ENCODE results near the gene RETN.

The RETN gene

GRCh38 chr19:7685546-7686445 is 16.9 kb downstream of the RETN start:
- no peak for DNase-seq (ENCODE audit: low read depth)

GRCh38 chr19:7687177-7687576 is 18.3 kb downstream of the RETN start:
- DNase-seq (ENCODE audit: low read depth), result no peak

DNA sequence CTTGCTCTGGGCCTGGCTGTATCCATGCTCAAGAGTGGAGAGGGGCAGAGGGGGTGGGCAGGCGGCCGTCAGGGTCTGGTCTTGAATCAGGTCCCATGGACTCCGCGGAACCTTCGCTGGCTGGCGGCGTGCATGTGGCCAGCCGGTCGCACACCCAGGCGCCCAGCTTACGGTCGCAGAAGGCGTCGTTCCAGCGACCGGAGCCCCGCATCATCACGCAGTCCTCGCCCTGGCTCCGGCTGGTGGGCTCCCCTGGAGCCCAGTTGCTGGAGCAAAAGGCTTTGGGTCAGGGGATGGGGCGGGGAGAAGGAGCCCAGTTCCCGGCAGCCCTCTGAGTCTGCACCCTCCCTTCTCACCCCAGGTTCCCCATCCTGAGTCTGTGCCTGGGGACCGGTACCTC is 20.3 kb downstream of the RETN start:
- DNase-seq (ENCODE audit: low read depth), result no peak

DNA sequence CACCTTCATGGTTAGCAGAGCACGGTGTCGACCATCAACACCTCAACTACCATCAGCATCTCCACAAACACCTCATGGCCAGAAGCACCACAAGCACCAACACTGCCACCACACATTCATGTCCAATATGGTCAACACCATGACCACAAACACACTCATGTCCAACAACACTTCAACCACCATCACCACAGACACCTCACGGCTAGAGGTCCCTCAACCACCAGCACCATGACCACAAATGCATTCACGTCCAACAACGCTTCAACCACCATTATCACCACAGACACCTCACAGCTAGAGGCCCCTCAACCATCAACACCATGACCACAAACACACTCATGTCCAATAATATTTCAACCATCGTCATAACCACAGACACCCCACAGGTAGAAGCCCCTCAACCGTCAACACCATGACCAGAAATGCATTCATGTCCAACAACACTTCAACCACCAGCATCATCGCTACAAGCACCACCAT is 22.0 kb downstream of the RETN start:
- no peak for DNase-seq (ENCODE audit: low read depth)

DNA sequence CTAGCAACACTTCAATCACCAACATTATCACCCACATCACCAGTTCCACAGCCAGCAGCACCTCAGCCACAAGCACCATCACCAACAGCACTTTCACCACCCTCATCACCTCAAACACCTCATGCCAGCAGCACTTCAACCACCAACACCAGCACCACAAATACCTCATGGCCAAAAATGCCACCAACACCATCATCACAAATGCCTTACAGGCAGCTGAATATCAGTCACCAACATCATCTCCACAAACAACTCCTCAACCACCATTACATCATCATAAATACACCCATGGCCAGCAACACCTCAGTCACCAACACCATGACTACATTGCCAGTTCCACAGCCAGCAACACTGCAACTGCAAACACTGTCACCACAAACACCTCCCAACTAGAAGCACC is 22.6 kb downstream of the RETN start:
- no peak for DNase-seq (ENCODE audit: low read depth)

- no peak for DNase-seq (ENCODE audit: low read depth)
Observed at GRCh38 chr19:7692417-7693088, 23.7 kb downstream of the RETN start.

GRCh38 chr19:7694499-7694898 is 25.6 kb downstream of the RETN start:
- no peak for DNase-seq (ENCODE audit: low read depth)

- DNase-seq (ENCODE audit: low read depth), result no peak
Observed at GRCh38 chr19:7697721-7698287, 29.0 kb downstream of the RETN start.

- DNase-seq (ENCODE audit: low read depth), result no peak
Observed at GRCh38 chr19:7698583-7698982, 29.7 kb downstream of the RETN start.

DNA sequence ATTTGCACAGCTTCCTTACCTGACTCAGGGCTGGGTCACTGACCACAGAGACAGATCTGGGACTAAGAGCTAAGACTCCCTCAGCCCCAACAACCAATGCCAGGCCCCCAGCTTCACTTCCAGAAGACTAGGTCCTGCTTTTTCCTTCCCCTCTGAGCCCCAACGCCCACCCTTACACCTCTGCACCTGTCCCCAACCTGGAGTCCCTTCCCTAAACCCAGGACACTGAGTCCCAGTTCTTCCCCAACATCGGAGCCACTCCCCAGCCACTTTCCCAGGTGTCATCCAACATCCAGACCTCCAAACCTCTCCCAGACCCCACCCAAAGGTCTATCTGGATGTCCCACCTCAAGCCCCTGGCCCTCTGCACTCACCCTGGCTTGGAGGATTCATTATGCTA is 30.2 kb downstream of the RETN start:
- DNase-seq (ENCODE audit: low read depth), result no peak

GRCh38 chr19:7699417-7700401 is 30.9 kb downstream of the RETN start:
- no peak for DNase-seq (ENCODE audit: low read depth)

- no peak for DNase-seq (ENCODE audit: low read depth)
Observed at GRCh38 chr19:7701049-7701653, 32.3 kb downstream of the RETN start.

GRCh38 chr19:7701654-7702457 is 33.0 kb downstream of the RETN start, which contains the start of gene FCER2:
Gene FCER2, minus strand, starts transcription at chr19:7702131. Its CDS starts 2,371 bp downstream, at chr19:7699760.
- DNase-seq (ENCODE audit: low read depth), result no peak

DNA sequence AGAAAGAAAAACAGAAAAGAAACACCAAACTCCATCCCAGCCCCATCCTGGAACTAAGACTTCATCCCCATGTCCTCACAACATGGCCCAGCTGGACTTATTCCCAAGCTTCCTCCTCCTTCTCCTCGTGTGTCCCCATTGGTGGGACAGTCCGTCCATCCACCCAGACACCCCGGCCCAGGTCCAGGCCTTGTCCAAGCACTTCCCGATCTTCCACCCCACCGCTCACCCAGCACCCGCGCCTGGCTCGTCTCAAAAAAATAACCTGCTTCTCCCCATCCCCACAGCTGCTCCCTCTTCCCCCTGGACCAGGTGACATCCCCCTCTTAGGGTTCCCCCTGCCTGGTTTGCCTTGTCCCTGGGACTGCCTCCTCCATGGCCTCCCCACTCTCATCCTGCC is 34.5 kb downstream of the RETN start:
- no peak for DNase-seq (ENCODE audit: low read depth)

GRCh38 chr19:7704280-7705060 is 35.6 kb downstream of the RETN start:
- no peak for DNase-seq (ENCODE audit: low read depth)

DNA sequence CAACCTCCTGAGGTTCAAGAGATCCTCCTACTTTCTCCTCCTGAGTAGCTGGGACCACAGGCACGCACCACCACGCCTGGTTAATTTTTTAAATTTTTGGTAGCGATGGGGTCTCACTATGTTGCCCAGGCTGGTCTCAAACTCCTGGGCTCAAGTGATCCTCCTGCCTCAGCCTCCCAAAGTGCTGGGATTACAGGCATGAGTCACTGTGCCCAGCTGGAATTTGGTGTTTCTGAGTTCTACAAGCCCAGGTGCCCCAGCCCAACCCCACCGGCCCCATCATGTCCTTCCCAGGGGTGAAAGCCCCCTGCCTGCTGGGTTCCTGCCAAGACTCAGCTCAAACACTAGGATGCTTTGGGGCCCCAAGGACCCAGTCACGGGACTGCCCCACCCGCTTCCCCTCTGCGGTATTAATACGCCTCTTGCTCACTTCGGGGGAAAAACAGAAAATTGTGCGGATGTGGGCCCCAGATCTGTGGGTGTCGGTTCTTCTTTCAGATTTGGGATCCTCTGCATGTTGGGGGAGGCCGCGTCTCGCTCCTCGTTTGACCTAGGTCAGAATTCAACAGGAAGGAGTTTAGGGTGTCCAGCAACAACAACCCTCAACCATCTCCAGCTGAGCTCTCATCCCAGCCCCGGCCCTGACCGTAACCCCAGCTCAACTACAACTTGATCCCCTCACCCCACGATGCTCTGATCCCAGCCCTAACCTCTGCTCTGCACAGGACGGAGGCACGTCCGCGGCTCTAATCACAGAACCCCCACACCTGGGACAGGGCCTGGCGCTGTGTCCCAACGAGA is 36.7 kb downstream of the RETN start:
- DNase-seq (ENCODE audit: low read depth), result no peak

- DNase-seq (ENCODE audit: low read depth), result no peak
Observed at GRCh38 chr19:7706188-7706954, 37.5 kb downstream of the RETN start.

- DNase-seq (ENCODE audit: low read depth), result no peak
Observed at GRCh38 chr19:7706955-7707456, 38.2 kb downstream of the RETN start.

Measured in GM04503 (cell line).